Measurements from ENCODE around the gene KDM2B. TPM values are rescaled to one million over a fixed set of nuclear protein-coding genes. Genes with fewer than 3 reads are reported as not detected.

KDM2B gene
- total RNA-seq, 1 donor from 2014 or later = 21.3 TPM

GRCh38 chr12:121620333-121620891 is 39.6 kb upstream of the KDM2B start:
- Mint-ChIP-seq H3K4me1 (ENCODE audit: low read depth) (peaks cover 7% of the 10 kb centered on the region), H3K4me3 (ENCODE audit: unreplicated experiment) (no peak overlapping the region), H3K27ac (ENCODE audit: unreplicated experiment) (no peak overlapping the region)

GRCh38 chr12:121618659-121619233 is 37.9 kb upstream of the KDM2B start:
- Mint-ChIP-seq H3K9me3 (ENCODE audit: low read depth) (no peaks in the 10 kb centered on the region), H3K4me1 (ENCODE audit: low read depth) (no peaks in the 10 kb centered on the region), H3K27ac (ENCODE audit: unreplicated experiment) (no peak overlapping the region), H3K27me3 (ENCODE audit: low read depth) (no peaks in the 10 kb centered on the region), H3K4me3 (ENCODE audit: unreplicated experiment) (no peak overlapping the region), H3K36me3 (ENCODE audit: low read depth) (no peaks in the 10 kb centered on the region)
- DNase-seq (ENCODE audit: low spot score) = no peak
- TF ChIP-seq CTCF (IDR thresholded peaks at IDR 0.05) = no peak

More at GRCh38 chr12:121620333-121620891, 39.6 kb upstream of the KDM2B start:
- DNase-seq (ENCODE audit: low spot score) = no peak
- TF ChIP-seq CTCF (IDR thresholded peaks at IDR 0.05) = no peak
- Mint-ChIP-seq H3K9me3 (ENCODE audit: low read depth) (no peaks in the 10 kb centered on the region), H3K36me3 (ENCODE audit: low read depth) (no peaks in the 10 kb centered on the region), H3K27me3 (ENCODE audit: low read depth) (no peaks in the 10 kb centered on the region)

- no peak for DNase-seq (ENCODE audit: low spot score)
- TF ChIP-seq CTCF (IDR thresholded peaks at IDR 0.05) = no peak
- H3K4me3 Mint-ChIP-seq (ENCODE audit: unreplicated experiment) = no peak overlapping the region
- H3K9me3 Mint-ChIP-seq (ENCODE audit: low read depth) = no peaks in the 10 kb centered on the region
- no peaks in the 10 kb centered on the region for H3K27me3 Mint-ChIP-seq (ENCODE audit: low read depth)
- H3K4me1 Mint-ChIP-seq (ENCODE audit: low read depth) = peaks cover 10% of the 10 kb centered on the region
- no peaks in the 10 kb centered on the region for H3K36me3 Mint-ChIP-seq (ENCODE audit: low read depth)
- H3K27ac Mint-ChIP-seq (ENCODE audit: unreplicated experiment) = no peak overlapping the region
Measured at GRCh38 chr12:121614872-121615467, 34.1 kb upstream of the KDM2B start.

- no peak for TF ChIP-seq CTCF (IDR thresholded peaks at IDR 0.05)
- no peak overlapping the region for H3K27ac Mint-ChIP-seq (ENCODE audit: unreplicated experiment)
- no peaks in the 10 kb centered on the region for H3K9me3 Mint-ChIP-seq (ENCODE audit: low read depth)
- peaks cover 12% of the 10 kb centered on the region for H3K4me1 Mint-ChIP-seq (ENCODE audit: low read depth)
- no peaks in the 10 kb centered on the region for H3K36me3 Mint-ChIP-seq (ENCODE audit: low read depth)
- H3K4me3 Mint-ChIP-seq (ENCODE audit: unreplicated experiment) = no peak overlapping the region
- DNase-seq (ENCODE audit: low spot score) = no peak
- H3K27me3 Mint-ChIP-seq (ENCODE audit: low read depth) = no peaks in the 10 kb centered on the region
Measured at GRCh38 chr12:121613462-121613861, 32.6 kb upstream of the KDM2B start.

GRCh38 chr12:121611306-121611705 is 30.5 kb upstream of the KDM2B start:
- no peak for TF ChIP-seq CTCF (IDR thresholded peaks at IDR 0.05)
- H3K4me1 Mint-ChIP-seq (ENCODE audit: low read depth) = peaks cover 12% of the 10 kb centered on the region

More at GRCh38 chr12:121611306-121611705, 30.5 kb upstream of the KDM2B start:
- Mint-ChIP-seq H3K9me3 (ENCODE audit: low read depth) (no peaks in the 10 kb centered on the region), H3K27me3 (ENCODE audit: low read depth) (no peaks in the 10 kb centered on the region), H3K4me3 (ENCODE audit: unreplicated experiment) (no peak overlapping the region), H3K36me3 (ENCODE audit: low read depth) (no peaks in the 10 kb centered on the region), H3K27ac (ENCODE audit: unreplicated experiment) (no peak overlapping the region)
- no peak for DNase-seq (ENCODE audit: low spot score)

Data from chondrocyte (in vitro differentiated cells).